Adipocyte (in vitro differentiated cells): ENCODE measurements around the gene POLR2E.

Experiments
- DNase-seq: peaks from one replicate; pipeline ENCODE4 v3.0.0-alpha.2; 2015; ENCODE audit warnings: low read depth
- H3K27me3 ChIP-seq: replicated peaks from 2 replicates; pipeline ENCODE4 v1.7.0; 2013; ENCODE audit warnings: mild to moderate bottlenecking, low read length, moderate library complexity; ENCODE audit not compliant: control insufficient read depth, insufficient read depth
- H3K36me3 ChIP-seq: 2 replicates; pipeline ENCODE4 v1.7.0; 2013; ENCODE audit warnings: low read length, mild to moderate bottlenecking, moderate library complexity; ENCODE audit not compliant: control insufficient read depth, insufficient read depth, severe bottlenecking
- H3K4me1 ChIP-seq: 2 replicates; pipeline ENCODE4 v1.7.0; 2013; ENCODE audit warnings: mild to moderate bottlenecking, low read length, moderate library complexity; ENCODE audit not compliant: control insufficient read depth, insufficient read depth
- H3K4me3 ChIP-seq: 2 replicates; pipeline ENCODE4 v1.7.0; 2013; ENCODE audit warnings: mild to moderate bottlenecking, low read length, moderate library complexity
- H3K9ac ChIP-seq: 2 replicates; pipeline ENCODE4 v1.7.0; 2013; ENCODE audit warnings: mild to moderate bottlenecking, low read length, moderate library complexity
- H3K9me3 ChIP-seq: 2 replicates; pipeline ENCODE4 v1.7.0; 2013; ENCODE audit warnings: mild to moderate bottlenecking, low read length, moderate library complexity; ENCODE audit not compliant: control insufficient read depth

The POLR2E gene

DNA sequence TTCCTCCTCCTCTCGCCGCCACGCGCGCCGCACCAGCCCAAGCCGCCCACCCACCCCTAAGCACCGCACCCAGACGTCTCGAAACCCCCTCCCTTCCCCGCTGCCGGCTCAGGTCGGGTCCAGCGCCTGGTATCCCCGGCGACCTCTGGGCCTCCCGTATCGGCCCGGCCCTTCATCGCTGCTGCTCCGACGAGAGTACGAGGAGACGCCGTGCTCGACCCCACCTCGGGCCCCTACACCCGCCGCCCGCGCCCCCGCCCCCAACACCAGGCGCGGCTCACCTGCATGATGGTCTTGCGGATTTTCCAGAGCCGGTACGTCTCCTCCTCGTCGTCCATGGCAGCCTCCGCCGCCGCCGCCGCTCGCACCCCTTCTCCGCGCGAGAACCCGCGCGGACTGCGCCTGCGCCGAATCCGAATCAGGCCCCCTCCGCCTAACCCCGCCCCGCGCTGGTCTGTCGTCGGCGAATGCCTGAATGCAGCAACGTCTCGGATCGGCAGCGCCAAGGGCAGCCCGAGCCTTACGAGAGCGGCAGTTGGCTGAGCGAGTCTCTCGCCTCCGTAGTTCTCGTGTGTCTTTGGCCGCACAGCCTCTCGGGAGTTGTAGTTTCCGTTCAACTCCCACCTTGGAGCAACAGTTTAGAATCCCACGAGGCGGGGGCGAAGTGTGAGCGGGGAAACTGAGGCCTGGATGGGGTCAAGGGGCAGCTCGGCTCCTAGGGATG lies at the start of gene POLR2E:
TSS of gene POLR2E (minus strand) at position 398 of the 724 bp plus-strand sequence. CDS start at position 338, 60 bp downstream.
- Histone ChIP-seq H3K4me3 (peak within 1 kb of the TSS; percentile 96), H3K36me3 (peaks cover 22% of the 10 kb centered on the region), H3K9me3 (peaks cover 6% of the 10 kb centered on the region), H3K4me1 (peaks cover 43% of the 10 kb centered on the region), H3K9ac (peak within 1 kb of the TSS; percentile 96), H3K27me3 (no peaks in the 10 kb centered on the region)
- peak; percentile 99 for DNase-seq

DNA sequence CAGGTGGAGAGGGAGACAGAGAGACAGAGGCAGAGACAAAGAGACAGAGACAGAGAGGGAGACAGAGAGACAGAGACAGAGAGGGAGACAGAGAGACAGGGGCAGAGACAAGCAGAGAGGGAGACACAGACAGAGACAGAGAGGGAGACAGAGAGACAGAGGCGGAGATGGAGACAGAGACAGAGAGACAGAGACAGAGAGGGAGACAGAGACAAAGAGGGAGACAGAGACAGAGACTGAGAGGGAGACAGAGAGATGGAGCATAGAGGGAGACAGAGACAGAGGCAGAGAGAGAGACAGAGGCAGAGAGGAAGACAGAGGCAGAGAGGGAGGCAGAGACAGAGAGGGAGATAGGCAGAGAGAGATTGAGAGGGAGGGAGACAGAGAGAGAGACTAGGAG lies 49.6 kb upstream of the POLR2E start:
- no peak overlapping the region for H3K4me3 ChIP-seq
- H3K9me3 ChIP-seq = no peaks in the 10 kb centered on the region
- DNase-seq = no peak
- no peaks in the 10 kb centered on the region for H3K4me1 ChIP-seq
- H3K36me3 ChIP-seq = peaks cover 60% of the 10 kb centered on the region
- H3K9ac ChIP-seq = no peak overlapping the region
- H3K27me3 ChIP-seq = no peaks in the 10 kb centered on the region

DNA sequence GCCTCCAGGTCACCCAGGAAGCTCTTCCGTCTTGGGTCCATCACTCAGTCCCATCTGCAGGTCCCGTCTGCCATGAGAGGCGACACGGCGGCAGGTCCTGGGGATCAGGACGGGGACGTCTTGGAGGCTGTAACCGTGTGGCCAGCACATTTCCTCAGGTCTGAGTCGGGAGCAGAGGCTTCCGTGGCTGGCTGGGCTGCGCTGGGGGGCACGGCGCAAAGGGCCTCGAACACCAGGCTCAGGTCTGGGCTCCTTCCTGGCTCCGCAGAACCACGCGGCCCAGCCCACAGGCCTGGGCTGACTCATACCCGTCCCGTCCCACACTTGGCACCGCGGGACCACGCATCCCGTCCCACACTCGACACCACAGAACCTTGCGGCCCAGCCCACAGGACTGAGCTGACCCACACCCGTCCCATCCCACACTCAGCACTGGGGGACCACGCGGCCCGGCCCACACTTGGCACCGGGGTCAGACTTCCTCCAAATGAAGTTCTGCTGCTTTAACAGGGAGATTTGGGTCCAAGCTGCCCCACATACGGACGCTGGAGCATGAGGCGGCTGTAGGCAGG lies 48.7 kb upstream of the POLR2E start:
- H3K4me1 ChIP-seq = no peaks in the 10 kb centered on the region
- H3K27me3 ChIP-seq = no peaks in the 10 kb centered on the region
- H3K4me3 ChIP-seq = no peak overlapping the region
- H3K9me3 ChIP-seq = no peaks in the 10 kb centered on the region
- DNase-seq = no peak
- peaks cover 55% of the 10 kb centered on the region for H3K36me3 ChIP-seq
- no peak overlapping the region for H3K9ac ChIP-seq

DNA sequence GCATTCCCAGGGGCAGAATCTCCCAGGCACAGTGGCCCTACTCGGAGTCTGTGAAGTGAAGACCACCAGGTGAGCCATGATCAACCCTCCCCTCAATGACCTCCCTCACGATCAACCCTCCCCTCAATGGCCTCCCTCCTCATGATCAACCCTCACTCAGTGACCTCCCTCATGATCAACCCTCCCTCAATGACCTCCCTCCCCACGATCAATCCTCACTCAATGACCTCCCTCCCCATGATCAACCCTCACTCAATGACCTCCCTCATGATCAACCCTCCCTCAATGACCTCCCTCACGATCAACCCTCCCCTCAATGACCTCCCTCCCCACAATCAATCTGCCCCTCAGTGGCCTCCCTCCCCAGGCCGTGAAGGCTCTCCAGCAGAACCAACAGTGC lies 46.8 kb upstream of the POLR2E start:
- no peaks in the 10 kb centered on the region for H3K27me3 ChIP-seq
- peaks cover 57% of the 10 kb centered on the region for H3K36me3 ChIP-seq
- H3K4me1 ChIP-seq = no peaks in the 10 kb centered on the region
- no peak overlapping the region for H3K4me3 ChIP-seq
- H3K9me3 ChIP-seq = no peaks in the 10 kb centered on the region
- DNase-seq = no peak
- no peak overlapping the region for H3K9ac ChIP-seq

DNA sequence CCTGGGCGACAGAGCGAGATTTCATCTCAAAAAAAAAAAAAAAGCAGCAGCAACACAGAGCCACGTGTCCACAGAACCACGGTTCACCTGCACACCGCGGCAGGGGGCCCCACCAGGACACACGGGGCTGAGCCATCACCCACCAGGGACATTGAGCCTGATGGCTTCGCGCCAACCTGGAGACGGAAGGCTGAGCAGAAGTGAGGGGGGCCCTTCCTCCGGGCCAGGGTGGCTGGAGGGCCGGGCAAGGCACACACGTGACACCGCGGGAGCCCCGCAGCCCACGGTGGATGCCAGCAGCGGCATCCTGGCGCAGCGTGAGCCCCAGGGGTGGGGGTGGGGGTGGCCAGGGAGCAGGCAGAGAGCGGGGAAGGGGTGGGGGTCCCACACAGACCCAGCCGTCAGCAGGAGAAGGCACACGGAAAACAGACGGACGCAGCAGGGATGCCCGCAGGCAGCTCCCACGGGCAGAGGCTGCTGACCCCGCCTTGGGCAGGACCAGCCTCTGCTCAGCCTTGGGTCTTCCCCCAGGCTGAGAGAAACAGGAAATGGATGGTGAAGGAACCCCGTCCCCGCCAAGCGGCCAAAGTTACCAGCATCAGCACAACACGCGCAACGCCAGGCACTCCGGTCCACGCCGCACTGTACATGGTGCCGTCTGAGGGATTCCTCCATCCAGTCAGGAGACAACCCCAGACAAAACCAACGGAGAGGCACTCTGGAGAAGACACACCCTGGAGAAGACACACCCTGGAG lies 45.3 kb upstream of the POLR2E start:
- peaks cover 5% of the 10 kb centered on the region for H3K4me1 ChIP-seq
- no peaks in the 10 kb centered on the region for H3K27me3 ChIP-seq
- no peak overlapping the region for H3K9ac ChIP-seq
- DNase-seq = no peak
- H3K4me3 ChIP-seq = no peak overlapping the region
- H3K9me3 ChIP-seq = no peaks in the 10 kb centered on the region
- peaks cover 57% of the 10 kb centered on the region for H3K36me3 ChIP-seq

DNA sequence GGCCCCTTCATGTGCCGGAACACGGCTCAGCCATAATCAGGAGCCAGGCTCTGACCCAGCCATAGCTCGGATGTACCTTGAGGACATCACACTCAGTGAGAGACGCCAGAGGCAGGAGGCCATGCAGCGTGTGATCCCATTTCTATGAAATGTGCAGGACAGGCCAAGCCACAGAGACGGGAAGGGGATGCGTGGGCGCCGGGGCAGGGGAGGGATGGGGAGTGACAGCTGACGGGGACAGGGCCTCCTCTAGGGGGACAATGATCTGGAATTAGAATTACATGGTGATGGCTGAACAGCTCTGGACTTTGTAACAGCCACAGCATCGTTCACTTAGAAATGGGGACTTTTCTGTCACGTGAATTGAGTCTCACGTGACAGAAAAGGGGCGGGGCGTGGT lies 44.0 kb upstream of the POLR2E start:
- Histone ChIP-seq H3K9me3 (no peaks in the 10 kb centered on the region), H3K4me1 (peaks cover 10% of the 10 kb centered on the region), H3K36me3 (peaks cover 54% of the 10 kb centered on the region), H3K27me3 (no peaks in the 10 kb centered on the region), H3K9ac (no peak overlapping the region), H3K4me3 (no peak overlapping the region)
- no peak for DNase-seq

DNA sequence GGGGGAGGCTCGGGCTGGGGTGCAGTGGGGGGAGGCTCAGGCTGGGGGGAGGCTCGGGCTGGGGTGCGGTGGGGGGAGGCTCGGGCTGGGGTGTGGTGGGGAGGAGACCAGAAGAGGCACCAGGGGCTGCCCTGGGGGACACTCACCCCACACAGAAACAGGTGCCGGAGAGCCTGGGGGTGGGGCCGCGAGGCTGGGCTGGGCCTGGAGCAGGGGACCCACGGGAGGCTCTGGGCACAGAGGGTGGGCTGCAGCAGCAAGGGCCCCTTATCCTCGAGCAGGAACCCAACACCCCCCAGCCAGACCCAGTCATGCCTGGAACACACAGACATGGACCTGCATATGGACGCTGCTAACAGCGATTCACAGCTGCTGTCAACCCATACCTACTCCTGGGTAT lies 42.9 kb upstream of the POLR2E start:
- DNase-seq = no peak
- H3K4me1 ChIP-seq = peaks cover 19% of the 10 kb centered on the region

GRCh38 chr19:1136621-1137317 lies 41.6 kb upstream of the POLR2E start:
- Histone ChIP-seq H3K9me3 (no peaks in the 10 kb centered on the region), H3K27me3 (no peaks in the 10 kb centered on the region), H3K4me1 (peaks cover 29% of the 10 kb centered on the region), H3K4me3 (no peak overlapping the region), H3K9ac (no peak overlapping the region), H3K36me3 (peaks cover 32% of the 10 kb centered on the region)
- no peak for DNase-seq

More for the DNA sequence above, 42.9 kb upstream of the POLR2E start:
- peaks cover 44% of the 10 kb centered on the region for H3K36me3 ChIP-seq
- H3K27me3 ChIP-seq = no peaks in the 10 kb centered on the region
- no peak overlapping the region for H3K4me3 ChIP-seq
- no peak overlapping the region for H3K9ac ChIP-seq
- H3K9me3 ChIP-seq = no peaks in the 10 kb centered on the region

DNA sequence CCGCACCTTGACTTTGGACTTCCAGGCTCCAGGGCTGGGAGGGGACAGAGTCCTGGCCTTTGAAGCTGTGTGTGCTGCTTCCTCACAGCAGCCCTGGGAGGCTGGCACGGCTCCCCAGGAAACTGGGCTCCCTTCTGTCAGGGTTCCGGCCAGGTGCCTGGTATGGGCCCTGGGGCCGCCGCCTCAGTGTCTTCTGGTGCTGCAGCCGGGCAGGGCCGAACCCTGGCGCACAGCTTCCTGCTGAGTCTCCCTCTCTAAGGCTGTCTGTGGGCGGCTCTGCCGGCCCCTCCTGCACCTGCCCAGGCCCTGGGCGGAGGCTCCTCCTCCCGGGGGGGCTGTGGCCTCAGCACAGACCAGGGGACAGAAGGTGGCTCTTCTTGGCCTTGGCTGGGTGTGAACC lies 41.0 kb upstream of the POLR2E start:
- DNase-seq = no peak
- Histone ChIP-seq H3K9ac (no peak overlapping the region), H3K9me3 (no peaks in the 10 kb centered on the region), H3K27me3 (no peaks in the 10 kb centered on the region), H3K36me3 (peaks cover 29% of the 10 kb centered on the region), H3K4me3 (no peak overlapping the region), H3K4me1 (peaks cover 31% of the 10 kb centered on the region)

DNA sequence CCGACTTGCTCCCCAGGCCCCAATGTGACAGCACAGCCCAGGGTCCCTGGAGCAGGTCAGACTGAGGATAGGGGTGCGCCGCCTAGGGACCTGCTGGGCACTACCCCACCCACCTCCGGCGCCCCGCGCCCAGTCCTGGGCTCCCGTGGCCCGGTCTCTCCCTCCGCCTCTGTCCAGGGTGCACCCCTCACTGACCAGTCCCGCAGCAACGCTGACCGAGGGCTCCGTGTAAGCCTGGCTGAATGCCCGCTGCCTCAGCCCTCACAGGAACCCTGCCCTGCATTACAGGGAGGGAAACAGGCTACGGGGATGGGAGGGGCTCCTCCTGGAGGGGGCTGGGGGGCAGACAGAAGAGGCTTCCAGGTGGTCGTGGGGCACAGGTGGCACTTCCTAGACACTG lies 40.3 kb upstream of the POLR2E start:
- Histone ChIP-seq H3K4me1 (peaks cover 39% of the 10 kb centered on the region), H3K9ac (no peak overlapping the region), H3K27me3 (no peaks in the 10 kb centered on the region), H3K4me3 (no peak overlapping the region), H3K9me3 (no peaks in the 10 kb centered on the region), H3K36me3 (peaks cover 29% of the 10 kb centered on the region)
- no peak for DNase-seq

- no peak for DNase-seq
- Histone ChIP-seq H3K4me1 (peaks cover 49% of the 10 kb centered on the region), H3K27me3 (no peaks in the 10 kb centered on the region), H3K36me3 (peaks cover 38% of the 10 kb centered on the region), H3K4me3 (no peak overlapping the region), H3K9me3 (no peaks in the 10 kb centered on the region), H3K9ac (peak overlapping the region; percentile 8)
These were observed 39.3 kb upstream of the POLR2E start for GRCh38 chr19:1134431-1134830.
